ENCODE data around the gene VWA1.

The VWA1 gene

GRCh38 chr1:1430114-1430982 is 5.1 kb upstream of the VWA1 start:
- TF ChIP-seq, protein P1, sequence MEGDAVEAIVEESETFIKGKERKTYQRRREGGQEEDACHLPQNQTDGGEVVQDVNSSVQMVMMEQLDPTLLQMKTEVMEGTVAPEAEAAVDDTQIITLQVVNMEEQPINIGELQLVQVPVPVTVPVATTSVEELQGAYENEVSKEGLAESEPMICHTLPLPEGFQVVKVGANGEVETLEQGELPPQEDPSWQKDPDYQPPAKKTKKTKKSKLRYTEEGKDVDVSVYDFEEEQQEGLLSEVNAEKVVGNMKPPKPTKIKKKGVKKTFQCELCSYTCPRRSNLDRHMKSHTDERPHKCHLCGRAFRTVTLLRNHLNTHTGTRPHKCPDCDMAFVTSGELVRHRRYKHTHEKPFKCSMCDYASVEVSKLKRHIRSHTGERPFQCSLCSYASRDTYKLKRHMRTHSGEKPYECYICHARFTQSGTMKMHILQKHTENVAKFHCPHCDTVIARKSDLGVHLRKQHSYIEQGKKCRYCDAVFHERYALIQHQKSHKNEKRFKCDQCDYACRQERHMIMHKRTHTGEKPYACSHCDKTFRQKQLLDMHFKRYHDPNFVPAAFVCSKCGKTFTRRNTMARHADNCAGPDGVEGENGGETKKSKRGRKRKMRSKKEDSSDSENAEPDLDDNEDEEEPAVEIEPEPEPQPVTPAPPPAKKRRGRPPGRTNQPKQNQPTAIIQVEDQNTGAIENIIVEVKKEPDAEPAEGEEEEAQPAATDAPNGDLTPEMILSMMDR (IDR thresholded peaks at IDR 0.05; ENCODE audit: low read depth, low read length) = peak; percentile 26
- peak; percentile 74 to 91 for DNase-seq (ENCODE audit: low read depth in 2 of 2)
- H3K4me3 ChIP-seq (replicated peaks in 1 of 2; ENCODE audit: low read depth in 2 of 2, low read length in 2 of 2) = no peak overlapping the region

DNA sequence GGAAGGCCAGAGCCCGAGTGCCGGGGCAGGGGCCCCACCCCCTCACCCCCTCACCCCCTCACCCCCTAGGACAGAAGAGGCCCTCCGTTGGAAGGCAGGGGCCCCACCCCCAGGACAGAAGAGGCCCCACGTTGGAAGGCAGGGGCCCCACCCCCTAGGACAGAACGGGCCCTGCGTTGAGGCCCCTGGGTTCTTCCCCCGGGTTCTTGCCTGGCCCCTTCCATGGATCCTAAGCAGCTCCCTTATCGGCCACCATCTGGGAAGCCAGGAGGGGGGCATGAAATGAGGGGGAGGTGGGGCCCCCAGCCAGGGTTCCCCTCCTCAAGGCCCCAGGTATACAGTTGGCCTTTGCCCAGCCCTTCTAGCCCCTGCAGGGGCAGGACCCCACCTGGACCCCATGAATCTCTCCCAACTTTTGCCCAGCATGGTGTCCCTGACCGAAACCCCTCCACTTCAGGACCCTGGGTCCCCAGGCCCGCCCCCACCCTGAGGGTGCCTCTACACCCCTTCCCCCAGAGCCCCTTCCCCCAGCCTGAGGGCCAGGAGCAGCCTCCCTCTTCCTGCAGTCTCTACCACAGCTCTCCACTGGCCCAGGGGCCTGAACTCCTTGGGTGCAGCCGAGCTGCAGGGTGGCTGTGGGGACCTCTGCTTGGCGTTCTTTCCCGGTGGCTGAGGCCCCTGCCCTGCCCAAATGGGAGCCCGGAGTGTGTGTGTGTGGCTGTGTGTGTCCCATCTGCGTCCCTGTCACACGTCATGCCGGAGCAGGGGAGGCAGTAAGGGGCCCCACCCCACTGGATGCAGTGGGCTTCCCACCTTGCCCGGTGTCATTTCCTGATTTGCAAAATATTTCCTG is 4.3 kb upstream of the VWA1 start:
- TF ChIP-seq, protein P1 (IDR thresholded peaks at IDR 0.05; ENCODE audit: low read depth, low read length) = no peak
- no peak for DNase-seq (ENCODE audit: low read depth in 2 of 2)
- no peak overlapping the region for H3K4me3 ChIP-seq (replicated peaks in 1 of 2; ENCODE audit: low read depth in 2 of 2, low read length in 2 of 2)

DNA sequence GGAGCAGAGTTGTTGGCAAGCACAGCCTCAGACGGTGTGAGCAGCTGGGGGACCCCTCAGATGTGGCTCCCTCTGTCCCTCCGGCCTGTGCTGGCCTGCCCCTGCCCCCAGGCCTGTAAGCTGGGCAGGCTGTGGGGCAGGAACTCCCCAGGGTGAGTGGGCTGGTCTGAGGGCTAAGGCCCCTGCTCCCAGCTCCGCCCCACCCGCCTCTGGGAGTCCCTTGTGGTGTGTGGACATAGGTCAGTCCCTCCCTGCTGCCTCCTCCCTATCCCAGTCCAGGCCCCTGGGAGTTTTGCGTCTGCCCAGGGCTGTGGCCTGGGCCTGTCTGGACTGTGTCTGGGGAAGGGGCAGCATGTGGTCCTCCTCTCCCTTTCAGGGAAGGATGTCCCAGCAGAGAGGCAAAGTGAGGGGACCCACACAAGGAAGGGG is 3.6 kb upstream of the VWA1 start:
- no peak overlapping the region for H3K4me3 ChIP-seq (replicated peaks in 1 of 2; ENCODE audit: low read depth in 2 of 2, low read length in 2 of 2)
- DNase-seq (ENCODE audit: low read depth in 2 of 2) = peak; percentile 54 to 55
- TF ChIP-seq, protein P1 (IDR thresholded peaks at IDR 0.05; ENCODE audit: low read depth, low read length) = no peak

DNA sequence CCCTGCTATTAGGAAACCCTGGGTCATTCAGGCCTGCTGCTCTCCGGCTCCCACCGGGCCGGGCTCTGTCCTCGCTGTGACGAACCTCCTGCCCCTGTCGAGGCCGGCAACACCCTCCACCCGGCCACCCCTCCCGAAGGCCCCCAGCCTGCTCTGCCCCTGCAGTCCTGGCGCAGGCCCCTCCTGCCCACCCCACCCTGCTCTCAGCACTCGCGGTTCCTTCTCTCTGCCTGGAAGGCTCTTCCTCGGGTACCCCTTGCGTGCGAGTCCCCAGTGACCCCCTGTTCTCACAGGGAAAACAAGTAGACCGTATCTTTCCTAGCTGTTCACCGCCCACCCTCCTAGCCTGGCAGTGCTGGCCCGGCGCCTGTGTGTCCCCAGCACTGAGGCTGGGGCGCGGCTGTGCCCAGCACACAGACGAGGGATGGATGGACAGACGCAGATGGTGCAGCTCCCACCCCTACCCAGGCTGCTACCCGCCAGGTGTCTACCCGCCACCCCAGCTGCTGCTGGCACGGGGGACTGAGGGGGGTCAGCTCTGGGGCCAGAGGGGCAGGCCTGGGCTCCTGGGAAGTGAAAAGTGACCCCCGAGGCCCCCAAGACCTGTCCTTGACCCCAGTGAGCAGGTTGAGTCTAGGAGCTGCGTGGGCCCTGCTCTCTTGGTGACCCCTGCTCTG is 3.1 kb upstream of the VWA1 start:
- TF ChIP-seq, protein P1 (IDR thresholded peaks at IDR 0.05; ENCODE audit: low read depth, low read length) = no peak
- DNase-seq (ENCODE audit: low read depth in 2 of 2) = no peak
- no peak overlapping the region for H3K4me3 ChIP-seq (replicated peaks in 1 of 2; ENCODE audit: low read depth in 2 of 2, low read length in 2 of 2)

DNA sequence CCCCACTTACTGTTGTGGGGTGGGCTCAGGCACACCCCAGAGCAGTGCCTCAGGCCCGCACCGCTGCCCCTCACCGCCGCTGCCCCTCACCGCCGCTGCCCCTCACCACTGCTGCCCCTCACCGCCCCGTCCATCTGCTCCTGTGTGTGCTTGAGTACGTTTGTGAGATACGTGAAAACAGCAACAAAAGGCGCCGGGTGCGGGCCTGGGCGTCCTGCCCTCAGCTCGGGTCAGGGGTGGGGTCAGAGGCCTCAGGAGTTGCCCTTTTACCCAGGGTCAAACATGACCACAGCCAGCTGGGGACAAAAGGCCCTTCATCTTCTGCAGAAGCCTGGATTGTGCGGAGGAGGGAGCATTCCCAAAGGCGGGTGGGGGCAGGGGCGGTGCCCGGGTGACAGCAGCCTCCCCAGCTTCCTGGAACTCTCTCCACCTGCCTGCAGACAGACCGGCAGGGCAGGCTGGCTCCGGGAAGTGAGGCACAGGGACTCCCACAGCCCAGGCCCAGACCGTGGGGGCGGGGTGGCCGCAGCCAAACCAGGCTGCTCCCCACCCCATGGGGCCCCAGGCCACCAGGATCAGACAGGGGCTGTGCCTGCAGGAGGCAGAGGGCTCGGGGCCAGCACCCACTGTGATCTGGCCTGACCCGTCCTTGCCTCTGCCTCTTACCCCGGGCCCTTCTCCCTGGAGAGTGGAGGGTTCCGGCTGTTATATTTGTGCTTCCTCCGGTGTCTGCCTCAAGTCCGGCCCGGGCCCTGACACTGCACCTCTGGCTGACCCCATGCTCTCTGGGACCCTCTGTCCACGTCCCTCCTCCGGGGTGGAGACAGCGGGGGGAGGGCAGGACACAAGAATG is 2.3 kb upstream of the VWA1 start:
- no peak overlapping the region for H3K4me3 ChIP-seq (replicated peaks in 1 of 2; ENCODE audit: low read depth in 2 of 2, low read length in 2 of 2)
- peak; percentile 25 to 36 for DNase-seq (ENCODE audit: low read depth in 2 of 2)
- TF ChIP-seq, protein P1 (IDR thresholded peaks at IDR 0.05; ENCODE audit: low read depth, low read length) = no peak

- peak; percentile 62 to 66 for DNase-seq (ENCODE audit: low read depth in 2 of 2)
- TF ChIP-seq, protein P1 (IDR thresholded peaks at IDR 0.05; ENCODE audit: low read depth, low read length) = no peak
- H3K4me3 ChIP-seq (replicated peaks in 1 of 2; ENCODE audit: low read depth in 2 of 2, low read length in 2 of 2) = no peak overlapping the region
Observed at GRCh38 chr1:1433804-1434130, 1.7 kb upstream of the VWA1 start.
